Right lung (tissue), 5 donors: ENCODE results near the gene SH3TC1. TPM values are rescaled to one million over a fixed set of nuclear protein-coding genes. Genes with fewer than 3 reads are reported as not detected.

Source experiments
- DNase-seq, 2 donors: peaks; one replicate each; pipeline ENCODE4 v3.0.0-alpha.2; 2013
- polyA plus RNA-seq, 5 donors: library from polyadenylated mRNA; unstranded; fragments of 120-200 nt; gene quantifications; one replicate each; pipeline versions ENCODE4 v1.2.1 to v1.2.3, GENCODE V29; 2013; ENCODE audit warnings: inconsistent platforms in 1 of 5, low replicate concordance in 1 of 5; ENCODE audit not compliant: insufficient read length in 5 of 5, insufficient read depth in 1 of 5

Gene SH3TC1
- polyA plus RNA-seq, 5 donors = 20.3 to 28.6 (median 25.3) TPM

- no peak for DNase-seq
Observed at GRCh38 chr4:8286719-8287342, 87.7 kb downstream of the SH3TC1 start.

GRCh38 chr4:8287343-8288280 is 88.5 kb downstream of the SH3TC1 start:
- DNase-seq = no peak

GRCh38 chr4:8289151-8289750 is 90.2 kb downstream of the SH3TC1 start:
- DNase-seq = no peak

GRCh38 chr4:8289956-8290700 is 91.0 kb downstream of the SH3TC1 start:
- no peak for DNase-seq

GRCh38 chr4:8290701-8290970 is 91.5 kb downstream of the SH3TC1 start:
- DNase-seq = no peak

Other genes with a start within 250 kb of the SH3TC1 start
- gene ABLIM2, start 40.5 kb upstream of the SH3TC1 start, polyA plus RNA-seq = 1 to 10 TPM; 5.9 to 7.1 (median 6.1) TPM
- gene HTRA3, start 70.5 kb downstream of the SH3TC1 start, polyA plus RNA-seq = 10 to 100 TPM in 3 of 5 donors, 1 to 10 TPM in 2; 8.6 to 17.7 (median 11.0) TPM
- gene ACOX3, start 241.4 kb downstream of the SH3TC1 start, polyA plus RNA-seq = 10 to 100 TPM; 15.3 to 22.2 (median 20.8) TPM
- 10 to 100 TPM; 17.0 to 19.1 (median 18.3) TPM for gene TRMT44, start 241.5 kb downstream of the SH3TC1 start, polyA plus RNA-seq